H1 (cell line): Measurements from ENCODE around the gene CYP2C18. TPM values are rescaled to one million over a fixed set of nuclear protein-coding genes. Genes with fewer than 3 reads are reported as not detected.

Experiments
- CTCF ChIA-PET: fragments of 300-600 bp; sonication (Branson Sonifier 250); formaldehyde crosslinking; loops from one replicate; lab custom pipeline; 2021; ENCODE audit not compliant: partially characterized antibody; lab: Charles Lee
- POLR2A ChIA-PET: fragments of 300-600 bp; sonication (Branson Sonifier 250); formaldehyde crosslinking; loops from one replicate; lab custom pipeline; 2021; ENCODE audit warnings: inconsistent platforms; ENCODE audit not compliant: partially characterized antibody; lab: Charles Lee
- DNase-seq, 2 experiments: peaks; one replicate each; pipeline versions ENCODE4 v3.0.0 to v3.0.0-alpha.2; 2010 to 2022; ENCODE audit warnings: low spot score in 2 of 2, low read depth in 1 of 2, mixed read lengths in 1 of 2
- FAIRE-seq: peaks from 2 replicates; lab custom pipeline; 2011; peaks lifted over from hg19 to GRCh38; lab: Jason Lieb, UNC
- H2AFZ ChIP-seq: 2 replicates; pipeline ENCODE4 v1.8.1; 2012; ENCODE audit warnings: low read length, inconsistent platforms
- H2AK5ac ChIP-seq: 2 replicates; pipeline ENCODE4 v1.6.1; 2013; ENCODE audit warnings: low read depth, low read length
- H2BK120ac ChIP-seq: replicated peaks from 2 replicates; pipeline ENCODE3; 2013; ENCODE audit warnings: low read depth, low read length, inconsistent platforms
- H2BK12ac ChIP-seq: 2 replicates; pipeline ENCODE4 v1.6.1; 2013; ENCODE audit warnings: low read depth, low read length
- H2BK15ac ChIP-seq: 2 replicates; pipeline ENCODE4 v1.6.1; 2013; ENCODE audit warnings: low read length
- H2BK20ac ChIP-seq: 2 replicates; pipeline ENCODE4 v1.6.1; 2013; ENCODE audit warnings: low read length
- H2BK5ac ChIP-seq: 2 replicates; pipeline ENCODE4 v1.6.1; 2013; ENCODE audit warnings: low read depth, low read length
- H3K14ac ChIP-seq: 2 replicates; pipeline ENCODE4 v1.6.1; 2013; ENCODE audit warnings: inconsistent platforms; ENCODE audit not compliant: insufficient read length
- H3K18ac ChIP-seq: 2 replicates; pipeline ENCODE4 v1.6.1; 2013; ENCODE audit warnings: low read length; ENCODE audit errors: extremely low read depth
- H3K23ac ChIP-seq: 2 replicates; pipeline ENCODE4 v1.6.1; 2013; ENCODE audit warnings: inconsistent platforms; ENCODE audit not compliant: insufficient read length
- H3K23me2 ChIP-seq: 2 replicates; pipeline ENCODE4 v1.6.1; 2013; ENCODE audit warnings: low read depth, low read length
- H3K27ac ChIP-seq: 2 replicates; pipeline ENCODE4 v1.6.1; 2011; ENCODE audit warnings: low read depth, low read length, inconsistent platforms
- H3K27me3 ChIP-seq, 4 experiments: replicated peaks in 1 of 4; 1 replicate in 1 of 4; 2 replicates in 3 of 4; pipeline versions ENCODE4 v1.6.1 to v1.8.1; 2011 to 2013; ENCODE audit warnings: low read length in 3 of 4, mild to moderate bottlenecking in 3 of 4, inconsistent platforms in 2 of 4, mixed read lengths in 2 of 4, moderate library complexity in 1 of 4; ENCODE audit not compliant: control insufficient read depth in 3 of 4, insufficient read depth in 3 of 4; ENCODE audit errors: extremely low read depth in 1 of 4
- H3K36me3 ChIP-seq, 4 experiments: 2 replicates each; pipeline versions ENCODE4 v1.6.1 to v1.8.1; 2011 to 2013; ENCODE audit warnings: mild to moderate bottlenecking in 4 of 4, low read length in 3 of 4, moderate library complexity in 2 of 4, control low read depth in 1 of 4, inconsistent platforms in 1 of 4; ENCODE audit not compliant: insufficient read depth in 4 of 4, control insufficient read depth in 2 of 4
- H3K4ac ChIP-seq: replicated peaks from 2 replicates; pipeline ENCODE3; 2013; ENCODE audit warnings: low read length, low read depth, mixed read lengths, inconsistent platforms; ENCODE audit not compliant: insufficient read length
- H3K4me1 ChIP-seq, 4 experiments: replicated peaks in 1 of 4; 1 replicate in 1 of 4; 2 replicates in 3 of 4; pipeline versions ENCODE4 v1.6.1 to v1.8.1; 2011 to 2013; ENCODE audit warnings: low read length in 3 of 4, inconsistent platforms in 2 of 4, mixed read lengths in 1 of 4; ENCODE audit not compliant: insufficient read depth in 4 of 4, control insufficient read depth in 3 of 4
- H3K4me2 ChIP-seq, 2 experiments: 2 replicates each; pipeline versions ENCODE4 v1.6.1 to v1.8.1; 2011 to 2013; ENCODE audit warnings: low read depth in 2 of 2, low read length in 2 of 2, control low read depth in 1 of 2, inconsistent platforms in 1 of 2, mild to moderate bottlenecking in 1 of 2; ENCODE audit not compliant: insufficient read depth in 1 of 2
- H3K4me3 ChIP-seq, 4 experiments: fragments of 200-600, 300-600 bp in 1 of 4; sonication (generic), shearing (Covaris generic), sonication (Bioruptor Twin) in 1 of 4; 2 replicates each; pipeline versions ENCODE4 v1.5.1 to v1.8.1; 2011 to 2016; ENCODE audit warnings: low read length in 4 of 4, low read depth in 3 of 4, control low read depth in 2 of 4, inconsistent platforms in 2 of 4, mild to moderate bottlenecking in 2 of 4, mixed read lengths in 1 of 4, moderate library complexity in 1 of 4; ENCODE audit not compliant: insufficient read depth in 2 of 4; ENCODE audit errors: extremely low read depth in 1 of 4
- H3K56ac ChIP-seq: replicated peaks from 2 replicates; pipeline ENCODE3; 2013; ENCODE audit warnings: low read depth, mild to moderate bottlenecking, mixed read lengths, low read length, inconsistent platforms; ENCODE audit not compliant: insufficient read length
- H3K79me1 ChIP-seq: 2 replicates; pipeline ENCODE4 v1.6.1; 2013; ENCODE audit warnings: low read depth, low read length, control low read depth
- H3K79me2 ChIP-seq, 2 experiments: 2 replicates each; pipeline versions ENCODE4 v1.6.1 to v1.8.1; 2012 to 2013; ENCODE audit warnings: low read length in 2 of 2, mild to moderate bottlenecking in 2 of 2, inconsistent platforms in 1 of 2; ENCODE audit not compliant: insufficient read depth in 2 of 2, control insufficient read depth in 1 of 2
- H3K9ac ChIP-seq, 4 experiments: replicated peaks in 1 of 4; 1 replicate in 1 of 4; 2 replicates in 3 of 4; pipeline versions ENCODE4 v1.6.1 to v1.8.1; 2011 to 2013; ENCODE audit warnings: low read depth in 3 of 4, low read length in 3 of 4, control low read depth in 2 of 4, mild to moderate bottlenecking in 2 of 4, moderate library complexity in 2 of 4, inconsistent platforms in 1 of 4; ENCODE audit errors: extremely low read depth in 1 of 4
- H3K9me3 ChIP-seq, 2 experiments: 2 replicates each; pipeline versions ENCODE4 v1.6.1 to v1.8.1; 2012 to 2013; ENCODE audit warnings: mild to moderate bottlenecking in 2 of 2, moderate library complexity in 2 of 2, control low read depth in 1 of 2, inconsistent platforms in 1 of 2, low read depth in 1 of 2, low read length in 1 of 2, mixed read lengths in 1 of 2; ENCODE audit not compliant: insufficient read depth in 2 of 2
- H4K20me1 ChIP-seq, 2 experiments: replicated peaks in 1 of 2; 2 replicates each; pipeline versions ENCODE3 to v1.8.1; 2011 to 2013; ENCODE audit warnings: inconsistent platforms in 2 of 2, low read length in 2 of 2, mild to moderate bottlenecking in 1 of 2; ENCODE audit not compliant: insufficient read depth in 2 of 2, control insufficient read depth in 1 of 2
- H4K5ac ChIP-seq: 2 replicates; pipeline ENCODE4 v1.6.1; 2013; ENCODE audit warnings: low read length, low read depth, mixed read lengths, inconsistent platforms; ENCODE audit not compliant: insufficient read length
- H4K8ac ChIP-seq: 2 replicates; pipeline ENCODE4 v1.8.0; 2013; ENCODE audit warnings: mild to moderate bottlenecking, moderate library complexity, low read length, inconsistent platforms; ENCODE audit not compliant: insufficient read depth; ENCODE audit errors: extremely low read depth
- H4K91ac ChIP-seq: replicated peaks from 2 replicates; pipeline ENCODE3; 2013; ENCODE audit warnings: low read length, mixed read lengths, inconsistent platforms; ENCODE audit not compliant: insufficient read length
- BCL11A ChIP-seq, 2 experiments: IDR thresholded peaks; one replicate each; pipeline ENCODE4 v1.6.1; 2011; ENCODE audit warnings: low read depth in 2 of 2, low read length in 2 of 2, mild to moderate bottlenecking in 2 of 2
- CHD1 ChIP-seq: IDR thresholded peaks from 2 replicates; pipeline ENCODE4 v1.6.1; 2012; ENCODE audit warnings: low read depth, low read length, improper control_type of control experiment
- GTF2F1 ChIP-seq: IDR thresholded peaks from 2 replicates; pipeline ENCODE4 v1.6.1; 2012; ENCODE audit warnings: low read depth, low read length, improper control_type of control experiment, borderline replicate concordance
- KDM5A ChIP-seq: fragments of 200-600 bp; IDR thresholded peaks from 2 replicates; pipeline ENCODE4 v1.7.1; 2012; ENCODE audit warnings: mild to moderate bottlenecking, low read length, inconsistent platforms, mixed read lengths
- MAFK ChIP-seq: IDR thresholded peaks from 2 replicates; pipeline ENCODE4 v1.6.1; 2012; ENCODE audit warnings: low read depth, mild to moderate bottlenecking, improper control_type of control experiment, low read length
- NRF1 ChIP-seq: IDR thresholded peaks from 2 replicates; pipeline ENCODE4 v1.6.1; 2011; ENCODE audit warnings: mild to moderate bottlenecking, low read depth, low read length, improper control_type of control experiment
- RXRA ChIP-seq: IDR thresholded peaks from 2 replicates; pipeline ENCODE4 v1.6.1; 2011; ENCODE audit warnings: low read depth, mild to moderate bottlenecking, low read length, moderate library complexity; ENCODE audit not compliant: insufficient read depth
- SAP30 ChIP-seq: fragments of 300-600 bp; sonication (generic); IDR thresholded peaks from 2 replicates; pipeline ENCODE4 v1.7.1; 2012; ENCODE audit warnings: low read length, moderate library complexity, mild to moderate bottlenecking, inconsistent platforms; ENCODE audit not compliant: insufficient read depth, insufficient replicate concordance
- SIN3A ChIP-seq, 2 experiments: IDR thresholded peaks in 1 of 2; conservative IDR thresholded peaks in 1 of 2; 2 replicates each; pipeline ENCODE4 v1.6.1; 2011 to 2012; ENCODE audit warnings: low read length in 2 of 2, improper control_type of control experiment in 1 of 2, low read depth in 1 of 2, mild to moderate bottlenecking in 1 of 2
- SIX5 ChIP-seq: IDR thresholded peaks from 2 replicates; pipeline ENCODE4 v1.6.1; 2011; ENCODE audit warnings: mild to moderate bottlenecking, low read depth, low read length
- SRF ChIP-seq: IDR thresholded peaks from 2 replicates; pipeline ENCODE4 v1.6.1; 2011; ENCODE audit warnings: mild to moderate bottlenecking, low read depth, low read length, moderate library complexity
- TAF7 ChIP-seq: optimal IDR thresholded peaks from 2 replicates; pipeline ENCODE3; 2011; ENCODE audit warnings: low read depth, mild to moderate bottlenecking, inconsistent platforms, low read length, moderate library complexity, borderline replicate concordance
- TBP ChIP-seq: IDR thresholded peaks from 2 replicates; pipeline ENCODE4 v1.6.1; 2011; ENCODE audit warnings: low read depth, low read length, improper control_type of control experiment
- WGBS, 2 experiments: shearing (Covaris generic) in 1 of 2; methylation state at CpG; one replicate each; pipeline versions ENCODE4 v1.1.6 to v1.1.7; 2013 to 2015; ENCODE audit warnings: low lambda C conversion rate in 2 of 2, mixed read lengths in 2 of 2, inconsistent platforms in 1 of 2, low coverage in 1 of 2, missing lambda C conversion rate in 1 of 2; ENCODE audit not compliant: insufficient replicate concordance in 2 of 2, insufficient coverage in 1 of 2, insufficient read length in 1 of 2; ENCODE audit errors: extremely low coverage in 1 of 2, missing lambda C conversion rate in 1 of 2; 5-methylcytosine and 5-hydroxymethylcytosine counted together
- polyA plus RNA-seq, 7 experiments: library from polyadenylated mRNA; depleted of rRNA in 3 of 7; stranded (reverse) in 5 of 7; unstranded in 2 of 7; fragments of >200 nt in 5 of 7; fragments of 200-250 nt in 2 of 7; gene quantifications; 1 replicate in 5 of 7; 2 replicates in 1 of 7; 4 replicates in 1 of 7; pipeline versions ENCODE4 v1.2.1 to v1.2.3, GENCODE V29; 2011 to 2013; ENCODE audit warnings: missing spikeins in 2 of 7, mixed read lengths in 2 of 7
- total RNA-seq: library from RNA; stranded (reverse); fragmentation: NEBNext Ultra II Directional; extraction: Animal tissue kit (Norgen Biotek cat#: 25700); gene quantifications from 2 replicates; pipeline ENCODE4 v1.2.1, GENCODE V29; 2021
- TF ChIP-seq, protein P1 (sequence below): IDR thresholded peaks from 2 replicates; pipeline ENCODE4 v1.6.1; 2012; ENCODE audit warnings: inconsistent platforms

CYP2C18 gene
- total and polyA plus RNA-seq, 2 of the 8 experiments (the other 6 are each of a cell fraction or from before 2014, with no cell fraction given) = 0.17 TPM; not detected in 1

DNA sequence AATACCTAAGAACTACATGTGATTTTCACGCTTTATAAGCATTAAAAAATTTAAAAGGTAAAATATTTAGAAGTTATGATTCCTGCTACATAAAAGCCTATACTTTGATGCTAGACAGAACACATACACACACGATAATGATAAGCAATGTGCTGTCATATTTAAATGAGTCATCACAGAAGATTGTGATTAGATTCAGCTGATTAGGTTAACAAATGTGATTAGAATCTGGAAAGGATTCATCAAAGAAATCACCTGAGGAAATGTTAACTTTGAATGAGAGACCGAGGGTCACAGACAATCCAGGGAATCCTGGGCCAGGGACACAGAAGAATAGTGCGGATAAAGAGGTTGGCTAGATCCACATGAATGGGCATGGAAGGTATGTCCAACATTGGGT, 42.0 kb upstream of the CYP2C18 start:
- Histone ChIP-seq H2BK120ac (no peak overlapping the region), H2AFZ (no peak overlapping the region), H4K91ac (no peak overlapping the region), H3K23ac (no peak overlapping the region), H3K23me2 (no peaks in the 10 kb centered on the region), H3K4me3 (no peak overlapping the region), H2BK12ac (no peak overlapping the region), H3K18ac (no peak overlapping the region), H3K79me2 (no peaks in the 10 kb centered on the region), H3K79me1 (no peaks in the 10 kb centered on the region), H4K5ac (no peak overlapping the region), H4K8ac (no peak overlapping the region), H3K4me2 (no peak overlapping the region), H4K20me1 (no peaks in the 10 kb centered on the region), H3K9ac (no peak overlapping the region), H3K9me3 (peaks cover 4 to 9% of the 10 kb centered on the region in 2 experiments; a peak in 1 of 4 replicates), H3K56ac (no peak overlapping the region), H2BK20ac (no peak overlapping the region), H3K14ac (no peak overlapping the region), H3K27me3 (no peaks in the 10 kb centered on the region), H3K4ac (no peak overlapping the region), H3K27ac (no peak overlapping the region), H2AK5ac (no peak overlapping the region), H3K36me3 (no peaks in the 10 kb centered on the region), H2BK5ac (no peak overlapping the region), H2BK15ac (no peak overlapping the region), H3K4me1 (no peaks in the 10 kb centered on the region)
- ChIA-PET POLR2A (no interaction called here), CTCF (interaction anchor here (1.2 to 3.3 kb wide), 2 partner anchors 12 to 48 kb away, joined by 3 to 22 read pairs; no protein-coding TSS in a partner anchor)
- DNase-seq (no peak), FAIRE-seq (no peak)
- TF ChIP-seq NRF1 (no peak), BCL11A (IDR thresholded peaks at IDR 0.05; ENCODE audit: low read depth in 2 of 2, low read length in 2 of 2) (no peak), TBP (no peak), SAP30 (no peak), MAFK (no peak), RXRA (no peak), GTF2F1 (no peak), CHD1 (no peak), SIN3A (conservative IDR thresholded peaks at IDR 0.05 in 1 of 2, IDR thresholded peaks at IDR 0.05 in 1 of 2; ENCODE audit: low read depth in 1 of 2, low read length in 2 of 2) (no peak), SIX5 (no peak), SRF (no peak), TAF7 (no peak), KDM5A (no peak)
- TF ChIP-seq, protein P1, sequence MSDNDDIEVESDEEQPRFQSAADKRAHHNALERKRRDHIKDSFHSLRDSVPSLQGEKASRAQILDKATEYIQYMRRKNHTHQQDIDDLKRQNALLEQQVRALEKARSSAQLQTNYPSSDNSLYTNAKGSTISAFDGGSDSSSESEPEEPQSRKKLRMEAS = no peak
- 92% methylated on average over 4 of the region's 4 CpGs; no CpG with 5 or more reads in 1 of the 2 experiments for WGBS, 2 experiments
